Lung (tissue), 12 donors: ENCODE data around the gene PDIA4. TPM values are rescaled to one million over a fixed set of nuclear protein-coding genes. Genes with fewer than 3 reads are reported as not detected.
A peak's percentile ranks its signal among the peaks of the same experiment; 100 is the strongest.

Experiments
- ATAC-seq: fragments of 200-7000 bp; cut with Tn5 transposase; one replicate; pipeline ENCODE4 v1.9.1; 2020; ENCODE audit warnings: moderate number of reproducible peaks; ENCODE audit not compliant: insufficient read depth, low FRiP score
- DNase-seq, 3 donors: peaks; one replicate each; pipeline ENCODE4 v3.0.0-alpha.2; 2013 to 2017
- H3K27ac ChIP-seq, 2 donors: one replicate each; pipeline ENCODE4 v1.5.1; 2013; ENCODE audit warnings: mild to moderate bottlenecking in 2 of 2, moderate library complexity in 2 of 2, control low read depth in 1 of 2, inconsistent platforms in 1 of 2, low read depth in 1 of 2, low read length in 1 of 2
- H3K27me3 ChIP-seq, 3 donors: one replicate each; pipeline ENCODE4 v1.5.1; 2013; ENCODE audit warnings: low read length in 2 of 3; ENCODE audit not compliant: control insufficient read depth in 3 of 3, insufficient read depth in 3 of 3
- H3K36me3 ChIP-seq, 4 donors: one replicate each; pipeline ENCODE4 v1.5.1; 2013; ENCODE audit warnings: low read length in 4 of 4, mild to moderate bottlenecking in 1 of 4, moderate library complexity in 1 of 4; ENCODE audit not compliant: control insufficient read depth in 4 of 4, insufficient read depth in 4 of 4
- H3K4me1 ChIP-seq, 5 donors: one replicate each; pipeline ENCODE4 v1.5.1; 2013; ENCODE audit warnings: low read length in 5 of 5, mild to moderate bottlenecking in 2 of 5, moderate library complexity in 1 of 5; ENCODE audit not compliant: control insufficient read depth in 5 of 5, insufficient read depth in 5 of 5
- H3K4me3 ChIP-seq: one replicate; pipeline ENCODE4 v1.5.1; 2013; ENCODE audit warnings: mild to moderate bottlenecking, control low read depth, moderate library complexity
- H3K9ac ChIP-seq, 2 donors: one replicate each; pipeline ENCODE4 v1.5.1; 2013; ENCODE audit warnings: low read length in 2 of 2, control low read depth in 1 of 2; ENCODE audit not compliant: insufficient read depth in 1 of 2
- H3K9me3 ChIP-seq, 4 donors: one replicate each; pipeline ENCODE4 v1.5.1; 2013; ENCODE audit warnings: low read length in 3 of 4, mild to moderate bottlenecking in 1 of 4, moderate library complexity in 1 of 4; ENCODE audit not compliant: control insufficient read depth in 4 of 4, insufficient read depth in 3 of 4
- CTCF ChIP-seq: IDR thresholded peaks from 2 replicates; pipeline ENCODE4 v1.5.1; 2012; ENCODE audit warnings: mild to moderate bottlenecking; ENCODE audit errors: control extremely low read depth, extremely low read depth
- WGBS, 2 donors: extraction: QIAGEN DNeasy Blood & Tissue Kit; methylation state at CpG; one replicate each; pipeline ENCODE4 v1.1.7; 2013; 5-methylcytosine and 5-hydroxymethylcytosine counted together
- polyA plus RNA-seq, 2 donors: library from polyadenylated mRNA; stranded (reverse); fragments of 200-250 nt; gene quantifications; one replicate each; pipeline ENCODE4 v1.2.1, GENCODE V29; 2013
- total RNA-seq, 2 donors: library from RNA; depleted of rRNA in 1 of 2; stranded (reverse); fragments of >200 nt in 1 of 2; gene quantifications; one replicate each; pipeline ENCODE4 v1.2.1, GENCODE V29; 2014 to 2021
- donor health status: control.
- donor health status: control.
- donor health status: Bipolar disorder and iron deficiency.
- donor health status: healthy.
- donor health status: DM: yes; HTN: yes; CAD: no.

Gene PDIA4
- total and polyA plus RNA-seq, 4 donors, result 48.6 to 213 (median 147) TPM

GRCh38 chr7:148963583-148964482, 64.5 kb downstream of the PDIA4 start:
- ATAC-seq (no peak), DNase-seq (peak in 2 of 3 donors; percentile 66 to 67)
- H3K27me3 ChIP-seq, result no peaks in the 10 kb centered on the region
- no peak for TF ChIP-seq CTCF
- H3K27ac ChIP-seq, result peak overlapping the region in 1 of 2 donors; percentile 57
- H3K36me3 ChIP-seq, result no peaks in the 10 kb centered on the region
- peak overlapping the region; percentile 28 for H3K4me3 ChIP-seq
- peaks cover 0 to 5% (median 0%) of the 10 kb centered on the region in 5 donors for H3K4me1 ChIP-seq
- WGBS, 2 donors, result 23 to 28% methylated on average over 20 of the region's 20 CpGs
- H3K9me3 ChIP-seq, result no peaks in the 10 kb centered on the region
- peak overlapping the region in 1 of 2 donors; percentile 26 for H3K9ac ChIP-seq

GRCh38 chr7:148962823-148963582, 65.3 kb downstream of the PDIA4 start:
- H3K4me1 ChIP-seq, result peaks cover 0 to 5% (median 0%) of the 10 kb centered on the region in 5 donors
- no peaks in the 10 kb centered on the region for H3K9me3 ChIP-seq
- DNase-seq, result peak; percentile 78 to 91 (median 91)
- no peaks in the 10 kb centered on the region for H3K36me3 ChIP-seq
- H3K9ac ChIP-seq, result peak overlapping the region; percentile 37 to 74
- TF ChIP-seq CTCF, result peak; percentile 80
- WGBS, 2 donors, result 0% methylated on average over 5 of the region's 5 CpGs
- ATAC-seq, result peak; percentile 61
- no peak overlapping the region for H3K27ac ChIP-seq
- no peak overlapping the region for H3K4me3 ChIP-seq
- H3K27me3 ChIP-seq, result no peaks in the 10 kb centered on the region

GRCh38 chr7:148962440-148962822, 65.9 kb downstream of the PDIA4 start:
- WGBS, 2 donors, result 11 to 12% methylated on average over 5 of the region's 5 CpGs
- peak overlapping the region in 1 of 2 donors; percentile 74 for H3K9ac ChIP-seq
- no peak for ATAC-seq
- TF ChIP-seq CTCF, result no peak
- H3K4me1 ChIP-seq, result peaks cover 0 to 5% (median 0%) of the 10 kb centered on the region in 5 donors
- no peaks in the 10 kb centered on the region for H3K27me3 ChIP-seq
- DNase-seq, result no peak
- H3K9me3 ChIP-seq, result no peaks in the 10 kb centered on the region
- no peak overlapping the region for H3K27ac ChIP-seq
- no peaks in the 10 kb centered on the region for H3K36me3 ChIP-seq
- H3K4me3 ChIP-seq, result no peak overlapping the region
